Measurements from ENCODE around the gene KCNMA1.

- TF ChIP-seq CTCF (IDR thresholded peaks at IDR 0.05) (no peak), POLR2AphosphoS5 (IDR thresholded peaks at IDR 0.05; ENCODE audit: insufficient read depth in 1 of 2, low read depth in 1 of 2) (no peak), POLR2A (IDR thresholded peaks at IDR 0.05) (no peak)
These were observed 143.8 kb downstream of the KCNMA1 start for GRCh38 chr10:77493851-77494261.

Data from vagina (tissue), 2 donors.